HEK293 (cell line): Measurements from ENCODE around the gene KIF12.

Experiments
- CTCF ChIA-PET: fragments of 350-600 bp; formaldehyde crosslinking; extraction: SDS; loops from one replicate; lab custom pipeline; 2021; ENCODE audit warnings: antibody characterized with exemption; lab: Yijun Ruan, JAX
- POLR2A ChIA-PET: fragments of 300-600 bp; formaldehyde crosslinking; extraction: SDS; loops from one replicate; lab custom pipeline; 2020; ENCODE audit warnings: antibody characterized with exemption, inconsistent platforms; lab: Yijun Ruan, JAX
- H3K27ac ChIP-seq: fragments of 200-500 bp; sonication (Bioruptor generic); 2 replicates; pipeline ENCODE4 v1.5.1; 2014; ENCODE audit warnings: low read depth, low read length, control low read depth, inconsistent platforms; ENCODE audit errors: extremely low read depth
- H3K36me3 ChIP-seq, 2 experiments: fragments of 200-500 bp in 1 of 2; sonication (Bioruptor generic) in 1 of 2; 1 replicate in 1 of 2; 2 replicates in 1 of 2; pipeline ENCODE4 v1.5.1; 2014 to 2017; ENCODE audit warnings: inconsistent platforms in 2 of 2, low read length in 2 of 2; ENCODE audit not compliant: control insufficient read depth in 2 of 2, insufficient read depth in 1 of 2
- H3K4me1 ChIP-seq: fragments of 200-500 bp; sonication (Bioruptor generic); 2 replicates; pipeline ENCODE4 v1.5.1; 2014; ENCODE audit warnings: mild to moderate bottlenecking, low read length, inconsistent platforms; ENCODE audit not compliant: control insufficient read depth, insufficient read depth
- H3K4me3 ChIP-seq: 2 replicates; pipeline ENCODE4 v1.5.1; 2011; ENCODE audit warnings: low read depth, mild to moderate bottlenecking, control low read depth, low read length, moderate library complexity
- H3K9me3 ChIP-seq: fragments of 200-500 bp; sonication (Bioruptor generic); 2 replicates; pipeline ENCODE4 v1.5.1; 2014; ENCODE audit warnings: low read depth, low read length, inconsistent platforms; ENCODE audit not compliant: control insufficient read depth, insufficient read depth
- ELK4 ChIP-seq: IDR thresholded peaks from 2 replicates; pipeline ENCODE4 v1.6.1; 2011; ENCODE audit warnings: mild to moderate bottlenecking, low read depth, low read length, borderline replicate concordance
- KLF10 ChIP-seq: fragments of 450-650 bp; IDR thresholded peaks from 2 replicates; pipeline ENCODE4 v1.5.1; 2018; ENCODE audit warnings: missing biosample characterization, mild to moderate bottlenecking, missing genetic modification characterization
- PATZ1 ChIP-seq: fragments of 450-650 bp; formaldehyde crosslinking; IDR thresholded peaks from 2 replicates; pipeline ENCODE4 v1.5.1; 2016; ENCODE audit warnings: missing biosample characterization, missing genetic modification characterization
- PBX3 ChIP-seq: sonication (generic); formaldehyde crosslinking; IDR thresholded peaks from 2 replicates; pipeline ENCODE4 v1.8.1; 2022; ENCODE audit warnings: mild to moderate bottlenecking, moderate library complexity, missing genetic modification reagents
- PRDM1 ChIP-seq: fragments of 450-650 bp; formaldehyde crosslinking; IDR thresholded peaks from 2 replicates; pipeline ENCODE4; 2016; ENCODE audit warnings: missing biosample characterization, missing genetic modification characterization
- YY1 ChIP-seq: fragments of 450-650 bp; formaldehyde crosslinking; IDR thresholded peaks from 2 replicates; pipeline ENCODE4 v1.5.1; 2018; ENCODE audit warnings: missing biosample characterization, missing genetic modification characterization
- ZBTB1 ChIP-seq: fragments of 450-650 bp; formaldehyde crosslinking; IDR thresholded peaks from 2 replicates; pipeline ENCODE4 v1.5.1; 2016; ENCODE audit warnings: missing biosample characterization, missing genetic modification characterization
- ZFHX2 ChIP-seq: fragments of 450-650 bp; formaldehyde crosslinking; conservative IDR thresholded peaks from 2 replicates; pipeline ENCODE4 v1.5.1; 2016; ENCODE audit warnings: missing biosample characterization, missing genetic modification characterization
- ZNF146 ChIP-seq: fragments of 450-650 bp; formaldehyde crosslinking; IDR thresholded peaks from 2 replicates; pipeline ENCODE4 v1.5.1; 2016; ENCODE audit warnings: missing biosample characterization, missing genetic modification characterization
- ZNF174 ChIP-seq: fragments of 450-650 bp; formaldehyde crosslinking; IDR thresholded peaks from 2 replicates; pipeline ENCODE4 v1.5.0; 2017; ENCODE audit warnings: missing biosample characterization, mild to moderate bottlenecking, missing genetic modification characterization
- ZNF2 ChIP-seq: fragments of 450-650 bp; formaldehyde crosslinking; IDR thresholded peaks from 2 replicates; pipeline ENCODE4 v1.5.1; 2016; ENCODE audit warnings: missing biosample characterization, missing genetic modification characterization
- ZNF23 ChIP-seq: fragments of 450-650 bp; formaldehyde crosslinking; IDR thresholded peaks from 2 replicates; pipeline ENCODE4 v1.5.1; 2016; ENCODE audit warnings: missing biosample characterization, missing genetic modification characterization, borderline replicate concordance
- ZNF239 ChIP-seq: fragments of 450-650 bp; formaldehyde crosslinking; IDR thresholded peaks from 2 replicates; pipeline ENCODE4 v1.5.1; 2016; ENCODE audit warnings: missing biosample characterization, missing genetic modification characterization
- ZNF366 ChIP-seq: fragments of 450-650 bp; formaldehyde crosslinking; conservative IDR thresholded peaks from 2 replicates; pipeline ENCODE4 v1.5.1; 2016; ENCODE audit warnings: missing biosample characterization, missing genetic modification characterization
- ZNF391 ChIP-seq: fragments of 450-650 bp; formaldehyde crosslinking; IDR thresholded peaks from 2 replicates; pipeline ENCODE4 v1.5.1; 2016; ENCODE audit warnings: low read depth, missing biosample characterization, missing genetic modification characterization, borderline replicate concordance
- ZNF398 ChIP-seq: fragments of 450-650 bp; formaldehyde crosslinking; IDR thresholded peaks from 2 replicates; pipeline ENCODE4 v1.5.1; 2017; ENCODE audit warnings: missing biosample characterization, missing genetic modification characterization
- ZNF514 ChIP-seq: fragments of 450-650 bp; formaldehyde crosslinking; IDR thresholded peaks from 2 replicates; pipeline ENCODE4 v1.5.1; 2016; ENCODE audit warnings: missing biosample characterization, missing genetic modification characterization
- ZNF548 ChIP-seq: fragments of 450-650 bp; formaldehyde crosslinking; IDR thresholded peaks from 2 replicates; pipeline ENCODE4 v1.5.1; 2016; ENCODE audit warnings: missing biosample characterization, missing genetic modification characterization
- ZNF558 ChIP-seq: fragments of 450-650 bp; formaldehyde crosslinking; IDR thresholded peaks from 2 replicates; pipeline ENCODE4 v1.5.1; 2016; ENCODE audit warnings: missing biosample characterization, missing genetic modification characterization
- ZNF623 ChIP-seq: fragments of 450-650 bp; formaldehyde crosslinking; IDR thresholded peaks from 2 replicates; pipeline ENCODE4 v1.5.1; 2016; ENCODE audit warnings: missing biosample characterization, missing genetic modification characterization
- ZNF843 ChIP-seq: fragments of 450-650 bp; formaldehyde crosslinking; IDR thresholded peaks from 2 replicates; pipeline ENCODE4 v1.5.1; 2016; ENCODE audit warnings: missing biosample characterization, missing genetic modification characterization

KIF12 gene

GRCh38 chr9:114124666-114125475, 25.8 kb upstream of the KIF12 start:
- TF ChIP-seq ZNF174 (tag by site-specific recombination), result no peak
- TF ChIP-seq ZNF146 (tag by site-specific recombination), result no peak

GRCh38 chr9:114124138-114124537, 25.0 kb upstream of the KIF12 start:
- ChIA-PET POLR2A (no interaction called here), CTCF (interaction anchor here (1.0 kb wide), 1 partner anchor 167 kb away, joined by 4 read pairs; no protein-coding TSS in a partner anchor)
- 0 out of 2 replicates have a peak, but pooled peaks have one; percentile 23 for TF ChIP-seq ZNF398 (tag by site-specific recombination)
- TF ChIP-seq ZNF366 (tag by site-specific recombination), result no peak
- Histone ChIP-seq H3K36me3 (no peaks in the 10 kb centered on the region), H3K4me1 (no peaks in the 10 kb centered on the region), H3K9me3 (no peaks in the 10 kb centered on the region), H3K4me3 (no peak overlapping the region), H3K27ac (no peak overlapping the region)

More at GRCh38 chr9:114124666-114125475, 25.8 kb upstream of the KIF12 start:
- H3K27ac ChIP-seq, result no peak overlapping the region
- POLR2A ChIA-PET, result no interaction called here
- no peaks in the 10 kb centered on the region for H3K36me3 ChIP-seq
- H3K9me3 ChIP-seq, result no peaks in the 10 kb centered on the region
- no peaks in the 10 kb centered on the region for H3K4me1 ChIP-seq
- H3K4me3 ChIP-seq, result no peak overlapping the region
- CTCF ChIA-PET, result interaction anchor here (1.0 to 2.0 kb wide), 3 partner anchors 10 to 166 kb away, joined by 4 to 9 read pairs (median 4); no protein-coding TSS in a partner anchor

- H3K27ac ChIP-seq, result no peak overlapping the region
- ChIA-PET CTCF (interaction anchor here (0.6 to 1.2 kb wide), 4 partner anchors 15 to 81 kb away, joined by 3 to 5 read pairs (median 4); no protein-coding TSS in a partner anchor), POLR2A (no interaction called here)
- H3K4me1 ChIP-seq, result no peaks in the 10 kb centered on the region
- TF ChIP-seq YY1, result no peak
- TF ChIP-seq ZNF548, result no peak
- TF ChIP-seq ZNF843 (tag by site-specific recombination), result no peak
- no peak for TF ChIP-seq ZNF623 (tag by site-specific recombination)
- no peak for TF ChIP-seq ZFHX2 (tag by site-specific recombination)
- TF ChIP-seq ZNF391 (tag by site-specific recombination), result no peak
- no peak for TF ChIP-seq KLF10 (tag by site-specific recombination)
- TF ChIP-seq ZNF558 (tag by site-specific recombination), result no peak
- no peak for TF ChIP-seq ZNF23 (tag by site-specific recombination)
- no peak for TF ChIP-seq ZNF239
- no peak for TF ChIP-seq ELK4
- TF ChIP-seq PRDM1, result no peak
- TF ChIP-seq ZNF514 (tag by site-specific recombination), result no peak
- TF ChIP-seq ZNF2 (tag by site-specific recombination), result no peak
- TF ChIP-seq PBX3 (CRISPR knock-in tag), result no peak
- no peak for TF ChIP-seq ZBTB1
- TF ChIP-seq PATZ1 (tag by site-specific recombination), result no peak
- H3K4me3 ChIP-seq, result no peak overlapping the region
- no peaks in the 10 kb centered on the region for H3K9me3 ChIP-seq
- no peaks in the 10 kb centered on the region for H3K36me3 ChIP-seq
Observed at GRCh38 chr9:114123031-114123977, 24.2 kb upstream of the KIF12 start.
